WTC11 (cell line): ENCODE results near the gene PLXNB1. TPM values are rescaled to one million over a fixed set of nuclear protein-coding genes. Genes with fewer than 3 reads are reported as not detected.

Source experiments
- ATAC-seq: fragments of 200-7000 bp; cut with Tn5 transposase; 2 replicates; pipeline ENCODE4 v1.10.0; 2021; ENCODE audit warnings: mild to moderate bottlenecking, moderate library complexity
- CTCF ChIA-PET: fragments of 300-600 bp; sonication (Branson Sonifier 250); formaldehyde crosslinking; loops from one replicate; lab custom pipeline; 2021; ENCODE audit warnings: antibody characterized with exemption; lab: Charles Lee
- POLR2A ChIA-PET: fragments of 350-600 bp; sonication (Branson Sonifier 250); formaldehyde crosslinking; loops from one replicate; lab custom pipeline; 2021; ENCODE audit warnings: antibody characterized with exemption; lab: Charles Lee
- DNase-seq: peaks from one replicate; pipeline ENCODE4 v3.0.0; 2021; ENCODE audit warnings: low spot score
- H3K27ac Mint-ChIP-seq: 2 replicates; pipeline ENCODE4 v1.8.0; 2021; ENCODE audit warnings: mixed read lengths
- H3K27me3 Mint-ChIP-seq: 2 replicates; pipeline ENCODE4 v1.8.0; 2021; ENCODE audit warnings: low read depth, mild to moderate bottlenecking, moderate library complexity, mixed read lengths
- H3K36me3 Mint-ChIP-seq: 2 replicates; pipeline ENCODE4 v1.8.0; 2021; ENCODE audit warnings: mixed read lengths
- H3K4me1 Mint-ChIP-seq: 2 replicates; pipeline ENCODE4 v1.8.0; 2022; ENCODE audit warnings: mixed read lengths
- H3K4me3 Mint-ChIP-seq: 2 replicates; pipeline ENCODE4 v1.8.0; 2021; ENCODE audit warnings: mild to moderate bottlenecking, moderate library complexity, mixed read lengths
- H3K9me3 Mint-ChIP-seq: 2 replicates; pipeline ENCODE4 v1.8.0; 2021; ENCODE audit warnings: mixed read lengths
- CREM ChIP-seq: sonication (generic); formaldehyde crosslinking; IDR thresholded peaks from 2 replicates; pipeline ENCODE4 v1.8.1; 2022; ENCODE audit warnings: mild to moderate bottlenecking, missing genetic modification reagents, moderate library complexity
- E2F1 ChIP-seq: sonication (generic); formaldehyde crosslinking; IDR thresholded peaks from 2 replicates; pipeline ENCODE4 v1.8.0; 2022; ENCODE audit warnings: mild to moderate bottlenecking, missing genetic modification reagents
- GABPB1 ChIP-seq: sonication (generic); formaldehyde crosslinking; IDR thresholded peaks from 2 replicates; pipeline ENCODE4 v1.8.1; 2023; ENCODE audit warnings: mild to moderate bottlenecking, missing genetic modification reagents
- GTF2I ChIP-seq: fragments of 250-450 bp; sonication (Bioruptor Pico); conservative IDR thresholded peaks from 2 replicates; pipeline ENCODE4 v1.4.0; 2021; ENCODE audit warnings: mild to moderate bottlenecking
- OVOL2 ChIP-seq: fragments of 250-450 bp; sonication (Bioruptor Pico); IDR thresholded peaks from 2 replicates; pipeline ENCODE4 v1.9.0; 2021; ENCODE audit warnings: mild to moderate bottlenecking, borderline replicate concordance
- RORB ChIP-seq: fragments of 250-450 bp; sonication (Bioruptor Pico); IDR thresholded peaks from 2 replicates; pipeline ENCODE4 v1.9.0; 2021; ENCODE audit warnings: mild to moderate bottlenecking
- SMAD3 ChIP-seq: sonication (generic); formaldehyde crosslinking; IDR thresholded peaks from 2 replicates; pipeline ENCODE4 v1.8.0; 2022; ENCODE audit warnings: missing genetic modification reagents, mild to moderate bottlenecking, borderline replicate concordance
- TCF7 ChIP-seq: sonication (generic); formaldehyde crosslinking; IDR thresholded peaks from 2 replicates; pipeline ENCODE4 v1.8.0; 2022; ENCODE audit warnings: mild to moderate bottlenecking, low read depth, missing genetic modification reagents, moderate library complexity
- ZNF121 ChIP-seq: sonication (generic); formaldehyde crosslinking; IDR thresholded peaks from 2 replicates; pipeline ENCODE4 v1.8.0; 2023; ENCODE audit warnings: missing genetic modification reagents
- ZNF423 ChIP-seq: fragments of 250-450 bp; sonication (Bioruptor Pico); IDR thresholded peaks from 2 replicates; pipeline ENCODE4 v2.1.2; 2022; ENCODE audit warnings: mild to moderate bottlenecking, moderate library complexity
- total RNA-seq: library from RNA; stranded (reverse); gene quantifications from 3 replicates; pipeline ENCODE4 v1.2.3, GENCODE V29; 2021
- TF ChIP-seq, protein P1 (sequence below): sonication (generic); formaldehyde crosslinking; IDR thresholded peaks from 2 replicates; pipeline ENCODE4 v1.8.0; 2022; ENCODE audit warnings: mild to moderate bottlenecking, missing genetic modification reagents
- TF ChIP-seq, protein P2 (sequence below): sonication (generic); formaldehyde crosslinking; IDR thresholded peaks from 2 replicates; pipeline ENCODE4 v1.8.0; 2023; ENCODE audit warnings: mild to moderate bottlenecking, missing genetic modification reagents
- TF ChIP-seq, protein P3 (sequence below): sonication (generic); formaldehyde crosslinking; IDR thresholded peaks from 2 replicates; pipeline ENCODE4 v1.8.1; 2023; ENCODE audit warnings: mild to moderate bottlenecking, missing genetic modification reagents, moderate library complexity
- TF ChIP-seq, protein P4 (sequence below): sonication (generic); formaldehyde crosslinking; IDR thresholded peaks from 2 replicates; pipeline ENCODE4 v1.8.1; 2023; ENCODE audit warnings: mild to moderate bottlenecking, missing genetic modification reagents, moderate library complexity

PLXNB1 gene
- total RNA-seq, 1 experiment from 2014 or later: 143 TPM

- Mint-ChIP-seq H3K36me3 (peaks cover 36% of the 10 kb centered on the region), H3K4me3 (no peak overlapping the region), H3K9me3 (no peaks in the 10 kb centered on the region), H3K4me1 (peaks cover 36% of the 10 kb centered on the region), H3K27me3 (no peaks in the 10 kb centered on the region), H3K27ac (peak overlapping the region; percentile 92)
- ChIA-PET POLR2A (interaction anchor here (0.6 to 1.2 kb wide), 5 partner anchors 9 to 244 kb away, joined by 3 to 5 read pairs (median 4); partner anchors contain the start of genes ATRIP and CDC25A), CTCF (interaction anchor here (0.6 to 8.2 kb wide), 40 partner anchors 10 to 608 kb away, joined by 3 to 142 read pairs (median 4); partner anchors contain the start of genes ATRIP, CDC25A, PFKFB4 and SLC26A6)
- DNase-seq (peak; percentile 75), ATAC-seq (peak; percentile 65)
- no peak for TF ChIP-seq OVOL2
- TF ChIP-seq, protein P1, sequence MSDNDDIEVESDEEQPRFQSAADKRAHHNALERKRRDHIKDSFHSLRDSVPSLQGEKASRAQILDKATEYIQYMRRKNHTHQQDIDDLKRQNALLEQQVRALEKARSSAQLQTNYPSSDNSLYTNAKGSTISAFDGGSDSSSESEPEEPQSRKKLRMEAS: 0 out of 2 replicates have a peak, but pooled peaks have one; percentile 24
- TF ChIP-seq SMAD3 (CRISPR knock-in tag): no peak
Observed at GRCh38 chr3:48432411-48433371, 2.8 kb upstream of the PLXNB1 start.

DNA sequence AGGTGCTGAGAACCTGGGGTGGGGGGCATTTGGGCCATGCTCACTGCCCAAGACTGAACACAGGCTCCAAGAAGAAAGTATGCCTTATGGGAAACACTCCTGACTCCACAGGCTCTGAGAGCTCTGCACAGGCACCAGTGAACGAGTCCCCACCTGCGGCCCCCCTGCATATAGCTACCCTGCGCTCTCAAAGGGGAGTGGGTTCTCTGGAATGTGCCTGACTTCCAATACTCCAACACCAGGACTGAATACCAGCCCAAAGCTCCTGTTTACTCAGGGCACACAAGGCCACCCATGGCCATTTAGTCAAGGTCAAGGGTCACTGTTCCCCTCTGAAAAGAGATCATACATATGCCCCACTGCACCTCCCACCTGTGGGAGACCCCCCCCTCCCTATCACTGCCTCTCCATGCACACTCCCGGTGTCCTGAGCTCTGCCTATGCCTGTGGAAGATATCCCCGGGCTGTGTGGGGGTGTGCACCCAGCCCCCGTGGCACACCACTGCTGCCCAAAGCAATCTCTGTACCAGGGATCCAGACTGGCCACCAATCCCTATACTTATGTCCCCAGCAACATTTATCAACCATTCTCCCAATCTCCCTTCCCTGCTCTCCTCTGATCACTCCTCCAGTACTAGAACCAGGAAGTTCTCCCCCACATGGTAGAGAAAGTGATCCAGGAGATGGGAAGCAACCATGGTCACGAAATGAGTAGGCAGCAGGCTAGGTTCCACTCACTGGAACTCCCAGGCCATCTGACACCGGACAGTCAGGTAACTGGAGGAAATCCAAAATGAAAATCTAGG is 1.5 kb upstream of the PLXNB1 start:
- H3K27ac Mint-ChIP-seq: peak overlapping the region; percentile 87
- peak overlapping the region; percentile 87; the same call in 1 of the 2 replicates for H3K4me3 Mint-ChIP-seq
- TF ChIP-seq GABPB1 (CRISPR knock-in tag): peak; percentile 28; the same call in 1 of the 2 replicates
- TF ChIP-seq, protein P2, sequence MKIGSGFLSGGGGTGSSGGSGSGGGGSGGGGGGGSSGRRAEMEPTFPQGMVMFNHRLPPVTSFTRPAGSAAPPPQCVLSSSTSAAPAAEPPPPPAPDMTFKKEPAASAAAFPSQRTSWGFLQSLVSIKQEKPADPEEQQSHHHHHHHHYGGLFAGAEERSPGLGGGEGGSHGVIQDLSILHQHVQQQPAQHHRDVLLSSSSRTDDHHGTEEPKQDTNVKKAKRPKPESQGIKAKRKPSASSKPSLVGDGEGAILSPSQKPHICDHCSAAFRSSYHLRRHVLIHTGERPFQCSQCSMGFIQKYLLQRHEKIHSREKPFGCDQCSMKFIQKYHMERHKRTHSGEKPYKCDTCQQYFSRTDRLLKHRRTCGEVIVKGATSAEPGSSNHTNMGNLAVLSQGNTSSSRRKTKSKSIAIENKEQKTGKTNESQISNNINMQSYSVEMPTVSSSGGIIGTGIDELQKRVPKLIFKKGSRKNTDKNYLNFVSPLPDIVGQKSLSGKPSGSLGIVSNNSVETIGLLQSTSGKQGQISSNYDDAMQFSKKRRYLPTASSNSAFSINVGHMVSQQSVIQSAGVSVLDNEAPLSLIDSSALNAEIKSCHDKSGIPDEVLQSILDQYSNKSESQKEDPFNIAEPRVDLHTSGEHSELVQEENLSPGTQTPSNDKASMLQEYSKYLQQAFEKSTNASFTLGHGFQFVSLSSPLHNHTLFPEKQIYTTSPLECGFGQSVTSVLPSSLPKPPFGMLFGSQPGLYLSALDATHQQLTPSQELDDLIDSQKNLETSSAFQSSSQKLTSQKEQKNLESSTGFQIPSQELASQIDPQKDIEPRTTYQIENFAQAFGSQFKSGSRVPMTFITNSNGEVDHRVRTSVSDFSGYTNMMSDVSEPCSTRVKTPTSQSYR (CRISPR knock-in tag): no peak
- POLR2A ChIA-PET: interaction anchor here (1.2 to 3.7 kb wide), 4 partner anchors 8 to 31 kb away, joined by 3 to 15 read pairs (median 4); partner anchors contain the start of genes CCDC51 and TMA7
- peaks cover 36% of the 10 kb centered on the region for H3K36me3 Mint-ChIP-seq
- CTCF ChIA-PET: interaction anchor here (1.2 to 8.2 kb wide), 7 partner anchors 8 to 607 kb away, joined by 3 to 142 read pairs (median 9); partner anchors contain the start of genes CCDC51 and TMA7
- H3K4me1 Mint-ChIP-seq: peaks cover 46% of the 10 kb centered on the region
- DNase-seq (no peak), ATAC-seq (no peak)
- no peaks in the 10 kb centered on the region for H3K27me3 Mint-ChIP-seq
- no peaks in the 10 kb centered on the region for H3K9me3 Mint-ChIP-seq

DNA sequence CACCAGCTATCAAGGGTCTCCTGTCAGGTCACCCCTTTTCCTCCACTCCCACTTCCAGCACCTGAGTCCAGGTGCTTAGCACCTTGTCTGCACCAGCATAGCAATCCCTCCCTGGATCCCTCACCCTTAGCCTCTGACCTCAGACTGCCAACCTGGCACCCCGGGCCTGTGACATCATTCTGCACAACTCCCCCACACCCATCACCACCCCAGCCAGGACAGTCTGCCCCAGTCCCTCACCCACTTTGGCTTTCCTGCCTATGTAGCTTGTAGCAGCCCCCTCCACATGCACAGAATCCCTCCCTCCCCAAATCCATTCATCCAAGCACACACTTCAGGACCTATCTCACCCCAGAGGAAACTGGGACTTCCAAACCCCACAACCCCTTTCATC is 819 bp upstream of the PLXNB1 start:
- CTCF ChIA-PET: interaction anchor here (1.2 to 8.2 kb wide), 5 partner anchors 9 to 30 kb away, joined by 4 to 142 read pairs (median 9); partner anchors contain the start of genes CCDC51 and TMA7
- TF ChIP-seq ZNF121 (CRISPR knock-in tag): no peak
- no peak for TF ChIP-seq CREM (CRISPR knock-in tag)
- TF ChIP-seq TCF7 (CRISPR knock-in tag): no peak
- TF ChIP-seq GTF2I (CRISPR knock-in tag): no peak
- TF ChIP-seq, protein P3, sequence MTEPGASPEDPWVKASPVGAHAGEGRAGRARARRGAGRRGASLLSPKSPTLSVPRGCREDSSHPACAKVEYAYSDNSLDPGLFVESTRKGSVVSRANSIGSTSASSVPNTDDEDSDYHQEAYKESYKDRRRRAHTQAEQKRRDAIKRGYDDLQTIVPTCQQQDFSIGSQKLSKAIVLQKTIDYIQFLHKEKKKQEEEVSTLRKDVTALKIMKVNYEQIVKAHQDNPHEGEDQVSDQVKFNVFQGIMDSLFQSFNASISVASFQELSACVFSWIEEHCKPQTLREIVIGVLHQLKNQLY (CRISPR knock-in tag): no peak
- TF ChIP-seq ZNF423 (CRISPR knock-in tag): no peak
- TF ChIP-seq E2F1 (CRISPR knock-in tag): no peak
- TF ChIP-seq, protein P4, sequence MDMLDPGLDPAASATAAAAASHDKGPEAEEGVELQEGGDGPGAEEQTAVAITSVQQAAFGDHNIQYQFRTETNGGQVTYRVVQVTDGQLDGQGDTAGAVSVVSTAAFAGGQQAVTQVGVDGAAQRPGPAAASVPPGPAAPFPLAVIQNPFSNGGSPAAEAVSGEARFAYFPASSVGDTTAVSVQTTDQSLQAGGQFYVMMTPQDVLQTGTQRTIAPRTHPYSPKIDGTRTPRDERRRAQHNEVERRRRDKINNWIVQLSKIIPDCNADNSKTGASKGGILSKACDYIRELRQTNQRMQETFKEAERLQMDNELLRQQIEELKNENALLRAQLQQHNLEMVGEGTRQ (CRISPR knock-in tag): no peak
- no peak for TF ChIP-seq RORB (CRISPR knock-in tag)
- ATAC-seq: no peak
- peaks cover 53% of the 10 kb centered on the region for H3K4me1 Mint-ChIP-seq
- peaks cover 36% of the 10 kb centered on the region for H3K36me3 Mint-ChIP-seq
- DNase-seq: no peak
- peak overlapping the region; percentile 87 for H3K4me3 Mint-ChIP-seq
- peak overlapping the region; percentile 87 for H3K27ac Mint-ChIP-seq
- H3K27me3 Mint-ChIP-seq: no peaks in the 10 kb centered on the region
- H3K9me3 Mint-ChIP-seq: no peaks in the 10 kb centered on the region
- POLR2A ChIA-PET: interaction anchor here (0.5 to 3.7 kb wide), 4 partner anchors 9 to 43 kb away, joined by 3 to 15 read pairs (median 4); partner anchors contain the start of genes CCDC51 and TMA7
